Left lung (tissue), 10 donors: ENCODE data around the gene SUMF2. TPM values are rescaled to one million over a fixed set of nuclear protein-coding genes. Genes with fewer than 3 reads are reported as not detected.
"Not testable (repeated sequence)": the region's sequence is repeated elsewhere in the genome, so short reads cannot be mapped to it uniquely, and the experiment has no call there.

Experiments used
- ATAC-seq: fragments of 200-7000 bp; cut with Tn5 transposase; one replicate; pipeline ENCODE4 v1.9.1; 2020; ENCODE audit warnings: moderate library complexity
- DNase-seq, 4 donors: peaks; one replicate each; pipeline ENCODE4 v3.0.0-alpha.2; 2013 to 2020
- H3K27ac ChIP-seq, 2 donors: fragments of 200-600 bp; sonication (generic) in 1 of 2; one replicate each; pipeline versions ENCODE4 v1.5.0 to v1.8.0; 2020 to 2021
- H3K27me3 ChIP-seq, 2 donors: fragments of 200-600 bp; sonication (generic) in 1 of 2; one replicate each; pipeline versions ENCODE4 v1.5.0 to v1.8.0; 2020 to 2021
- H3K36me3 ChIP-seq, 2 donors: fragments of 200-600 bp; sonication (generic) in 1 of 2; one replicate each; pipeline versions ENCODE4 v1.5.0 to v1.8.0; 2020 to 2021
- H3K4me1 ChIP-seq, 2 donors: fragments of 200-600 bp; one replicate each; pipeline ENCODE4 v1.8.0; 2021
- H3K4me3 ChIP-seq, 2 donors: fragments of 200-600 bp; sonication (generic) in 1 of 2; one replicate each; pipeline versions ENCODE4 v1.5.0 to v1.8.0; 2020 to 2021; ENCODE audit warnings: mild to moderate bottlenecking in 1 of 2
- H3K9me3 ChIP-seq, 2 donors: fragments of 200-600 bp; sonication (generic) in 1 of 2; one replicate each; pipeline versions ENCODE4 v1.5.0 to v1.8.0; 2020 to 2021
- CTCF ChIP-seq, 2 donors: fragments of 200-600 bp; sonication (generic) in 1 of 2; IDR thresholded peaks; one replicate each; pipeline versions ENCODE4 v1.5.0 to v1.8.0; 2021; ENCODE audit warnings: antibody characterized with exemption in 2 of 2
- intact Hi-C, 2 donors: fragments of 100-400 bp; cut with DNase I; formaldehyde crosslinking; loops; one replicate each; pipeline versions ENCODE4 v1.11.2 to v1.14.2; 2022
- polyA plus RNA-seq, 6 donors: library from polyadenylated mRNA; unstranded; fragments of 120-200 nt; gene quantifications; one replicate each; pipeline ENCODE4 v1.2.1, GENCODE V29; 2013; ENCODE audit not compliant: insufficient read length in 6 of 6
- total RNA-seq, 2 donors: library from RNA; stranded (reverse); fragmentation: NEBNext Ultra II Directional; extraction: Animal tissue kit (Norgen Biotek cat#: 25700); gene quantifications; one replicate each; pipeline ENCODE4 v1.2.1, GENCODE V29; 2021
- donor health status: DM: no; HTN: yes; CAD: no.
- donor health status: DM: no; HTN: no; CAD: no.

Gene SUMF2
- total and polyA plus RNA-seq, 8 donors = 105 to 151 (median 114) TPM

DNA sequence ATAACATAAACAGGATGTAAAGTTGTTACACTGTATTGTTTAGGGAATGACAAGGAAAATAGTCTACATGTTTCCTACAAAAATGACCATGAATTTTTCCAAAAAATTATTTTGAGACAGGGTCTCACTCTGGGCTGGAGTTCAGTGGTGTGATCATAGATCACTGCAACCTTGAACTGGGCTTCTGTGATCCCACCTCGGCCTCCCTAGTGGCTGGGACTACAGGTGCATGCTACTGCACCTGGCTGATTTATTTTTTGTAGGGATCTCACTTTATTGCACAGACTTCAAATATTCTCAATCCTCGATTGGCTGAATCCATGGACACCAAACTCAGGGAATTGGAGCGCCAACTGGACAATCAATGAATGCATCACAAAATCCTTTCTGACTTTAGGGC, 35.6 kb downstream of the SUMF2 start:
- intact Hi-C loops = no loop called here
- Histone ChIP-seq H3K4me3 (no peak overlapping the region), H3K27ac (no peak overlapping the region), H3K9me3 (no peaks in the 10 kb centered on the region), H3K36me3 (peaks cover 0 to 77% of the 10 kb centered on the region in 2 donors), H3K4me1 (peaks cover 4 to 12% of the 10 kb centered on the region in 2 donors), H3K27me3 (no peaks in the 10 kb centered on the region)
- no peak for ATAC-seq
- TF ChIP-seq CTCF (IDR thresholded peaks at IDR 0.05) = no peak
- DNase-seq = no peak

GRCh38 chr7:56104138-56104537, 40.1 kb downstream of the SUMF2 start:
- H3K9me3 ChIP-seq, H3K27ac ChIP-seq, H3K27me3 ChIP-seq, ATAC-seq, DNase-seq, intact Hi-C loops, H3K4me3 ChIP-seq: not testable (repeated sequence)
- Histone ChIP-seq H3K36me3 (peaks cover 0 to 57% of the 10 kb centered on the region in 2 donors), H3K4me1 (peaks cover 14 to 26% of the 10 kb centered on the region in 2 donors)

DNA sequence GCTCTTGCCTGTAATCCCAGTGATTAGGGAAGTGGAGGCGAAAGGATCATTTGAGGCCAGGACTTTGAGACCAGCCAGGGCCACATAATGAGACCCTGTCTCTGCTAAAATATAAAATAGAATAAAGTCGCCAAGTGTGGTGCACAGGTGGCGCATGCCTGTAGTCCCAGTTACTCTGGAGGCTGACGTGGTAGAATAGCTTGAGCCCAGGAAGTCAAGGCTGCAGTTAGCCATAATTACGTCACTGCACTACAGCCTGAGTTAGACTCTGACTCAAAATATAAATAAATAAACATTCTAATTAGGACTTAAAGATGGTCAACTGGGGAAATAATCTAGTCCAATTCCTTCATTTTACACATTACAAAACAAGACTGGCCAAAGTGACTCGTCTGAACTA, 41.4 kb downstream of the SUMF2 start:
- TF ChIP-seq CTCF (IDR thresholded peaks at IDR 0.05) = no peak
- H3K4me3 ChIP-seq = peak overlapping the region; percentile 75 to 93
- H3K27ac ChIP-seq = peak overlapping the region; percentile 78 to 91
- peaks cover 14 to 26% of the 10 kb centered on the region in 2 donors for H3K4me1 ChIP-seq
- intact Hi-C loops = no loop called here
- DNase-seq (peak in 1 of 4 donors; percentile 47), ATAC-seq (peak; percentile 57)
- H3K9me3 ChIP-seq = no peaks in the 10 kb centered on the region
- peaks cover 0 to 8% of the 10 kb centered on the region in 2 donors for H3K27me3 ChIP-seq
- peaks cover 0 to 43% of the 10 kb centered on the region in 2 donors for H3K36me3 ChIP-seq

DNA sequence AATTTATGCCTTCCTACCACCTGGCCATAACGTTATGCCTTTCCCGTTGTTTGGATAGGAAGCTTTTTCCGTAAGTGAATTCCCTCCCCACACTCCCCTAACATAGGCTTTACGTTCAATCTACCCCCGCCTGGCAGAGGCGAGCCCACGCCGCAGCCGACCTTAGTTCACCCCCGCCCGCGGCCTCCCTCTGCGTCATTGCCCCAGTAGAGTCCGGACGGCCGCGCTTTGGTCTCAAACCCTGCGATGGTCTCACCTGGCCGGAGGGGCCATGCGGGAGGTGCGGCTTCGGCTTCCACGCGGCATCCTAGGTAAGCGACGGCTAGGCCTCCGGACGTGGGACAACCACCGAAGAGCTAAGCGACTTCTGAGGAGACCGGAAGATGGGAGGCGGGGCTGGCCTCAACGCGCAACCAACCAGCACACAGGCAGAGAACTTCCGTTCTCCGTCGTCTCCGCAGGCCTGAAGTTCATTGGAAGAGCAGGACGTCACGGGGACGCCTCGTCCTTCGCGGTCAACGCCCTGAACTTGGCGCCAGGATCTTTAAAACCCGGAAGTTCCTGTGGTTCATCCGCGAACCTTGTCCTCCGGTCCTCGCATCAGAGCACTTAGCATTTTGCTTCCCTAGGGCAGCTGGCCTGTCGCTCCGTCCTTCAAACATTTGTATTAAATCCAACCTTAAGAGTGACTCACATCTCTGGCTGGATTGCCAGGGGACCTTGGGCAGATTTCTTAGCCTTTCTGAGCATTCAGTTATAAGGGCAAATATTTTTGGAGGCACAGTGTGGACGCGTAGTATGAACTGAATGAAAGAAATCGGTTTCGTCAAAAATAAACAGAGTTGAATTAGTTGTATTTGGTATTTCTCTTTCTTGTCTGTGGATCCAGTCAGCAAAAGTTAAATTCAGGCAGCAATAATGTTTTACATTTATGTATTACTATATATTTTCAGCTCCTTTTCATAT, 42.3 kb downstream of the SUMF2 start, which contains the start of gene CHCHD2:
CHCHD2 (minus strand) TSS at position 369 of the 966 bp plus-strand sequence; CDS start at position 306, 63 bp downstream.
- ATAC-seq (peak; percentile 100), DNase-seq (peak; percentile 94 to 99 (median 97))
- Histone ChIP-seq H3K4me1 (peaks cover 14 to 26% of the 10 kb centered on the region in 2 donors), H3K4me3 (peak within 1 kb of the TSS; percentile 75 to 93), H3K27me3 (peaks cover 0 to 8% of the 10 kb centered on the region in 2 donors), H3K27ac (peak within 1 kb of the TSS; percentile 78 to 91), H3K36me3 (peaks cover 0 to 34% of the 10 kb centered on the region in 2 donors), H3K9me3 (no peaks in the 10 kb centered on the region)
- TF ChIP-seq CTCF (IDR thresholded peaks at IDR 0.05) = no peak
- intact Hi-C loops = no loop called here

DNA sequence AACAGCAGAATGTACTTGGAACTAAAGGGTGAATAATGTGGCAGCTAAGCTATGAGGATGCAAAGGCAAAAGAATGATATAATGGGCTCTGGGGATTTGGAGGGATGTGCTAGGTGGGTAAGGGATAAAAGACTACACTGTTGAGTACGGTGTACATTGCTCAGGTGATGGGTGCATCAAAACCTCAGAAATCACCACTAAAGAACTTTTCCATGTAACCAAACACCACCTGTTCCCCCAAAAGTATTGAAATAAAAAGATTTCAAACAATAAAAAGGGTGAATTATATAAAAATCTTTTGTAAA, 43.8 kb downstream of the SUMF2 start:
- Histone ChIP-seq H3K27me3 (peaks cover 0 to 8% of the 10 kb centered on the region in 2 donors), H3K9me3 (no peaks in the 10 kb centered on the region), H3K27ac (no peak overlapping the region), H3K4me3 (no peak overlapping the region), H3K36me3 (peaks cover 0 to 19% of the 10 kb centered on the region in 2 donors), H3K4me1 (peaks cover 14 to 26% of the 10 kb centered on the region in 2 donors)
- intact Hi-C loops = no loop called here
- no peak for TF ChIP-seq CTCF (IDR thresholded peaks at IDR 0.05)
- no peak for ATAC-seq
- DNase-seq = no peak
